ENCODE data around the gene CLGN. TPM values are rescaled to one million over a fixed set of nuclear protein-coding genes. Genes with fewer than 3 reads are reported as not detected.
"Not testable (repeated sequence)": the region's sequence is repeated elsewhere in the genome, so short reads cannot be mapped to it uniquely, and the experiment has no call there.

The CLGN gene
- total RNA-seq, 2 donors from 2014 or later, result 0.26 TPM; not detected in 1

GRCh38 chr4:140426610-140427105, 790 bp downstream of the CLGN start:
- Mint-ChIP-seq H3K27me3 (peaks cover 35 to 58% of the 10 kb centered on the region in 2 donors), H3K4me1 (ENCODE audit: low read depth in 2 of 2) (peaks cover 5 to 6% of the 10 kb centered on the region in 2 donors), H3K4me3 (peak overlapping the region; percentile 49), H3K36me3 (no peaks in the 10 kb centered on the region), H3K27ac (no peak overlapping the region), H3K9me3 (no peaks in the 10 kb centered on the region)
- DNase-seq (ENCODE audit: low spot score) (no peak), ATAC-seq (peak in 1 of 2 donors; percentile 51)

DNA sequence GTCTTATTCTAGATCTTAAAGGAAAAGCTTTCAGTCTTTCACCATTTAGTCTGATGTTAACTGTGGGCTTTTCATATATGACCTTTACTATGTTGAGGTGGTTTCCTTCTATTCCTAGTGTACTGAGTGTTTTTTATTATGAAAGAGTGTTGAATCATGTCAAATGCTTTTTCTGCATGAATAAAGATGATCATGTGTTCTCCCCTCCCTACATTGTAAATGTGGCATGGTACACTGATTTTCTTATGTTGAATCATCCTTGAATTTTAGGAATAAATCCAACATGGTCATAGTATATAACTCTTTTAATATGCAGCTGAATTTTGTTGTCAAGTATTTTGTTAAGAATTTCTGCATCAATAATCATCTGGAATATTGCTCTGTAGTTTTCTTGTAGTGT, 4.3 kb downstream of the CLGN start:
- H3K4me3 Mint-ChIP-seq, result no peak overlapping the region
- DNase-seq (ENCODE audit: low spot score) (no peak), ATAC-seq (no peak)
- H3K9me3 Mint-ChIP-seq, result no peaks in the 10 kb centered on the region
- H3K4me1 Mint-ChIP-seq (ENCODE audit: low read depth in 2 of 2), result peaks cover 5 to 6% of the 10 kb centered on the region in 2 donors
- peaks cover 28 to 48% of the 10 kb centered on the region in 2 donors for H3K27me3 Mint-ChIP-seq
- H3K27ac Mint-ChIP-seq, result no peak overlapping the region
- no peaks in the 10 kb centered on the region for H3K36me3 Mint-ChIP-seq

GRCh38 chr4:140413130-140413969, 14.1 kb downstream of the CLGN start:
- H3K27me3 Mint-ChIP-seq; ATAC-seq; H3K4me1 Mint-ChIP-seq (ENCODE audit: low read depth in 2 of 2); H3K36me3 Mint-ChIP-seq; H3K27ac Mint-ChIP-seq; DNase-seq (ENCODE audit: low spot score); H3K4me3 Mint-ChIP-seq; H3K9me3 Mint-ChIP-seq: not testable (repeated sequence)

DNA sequence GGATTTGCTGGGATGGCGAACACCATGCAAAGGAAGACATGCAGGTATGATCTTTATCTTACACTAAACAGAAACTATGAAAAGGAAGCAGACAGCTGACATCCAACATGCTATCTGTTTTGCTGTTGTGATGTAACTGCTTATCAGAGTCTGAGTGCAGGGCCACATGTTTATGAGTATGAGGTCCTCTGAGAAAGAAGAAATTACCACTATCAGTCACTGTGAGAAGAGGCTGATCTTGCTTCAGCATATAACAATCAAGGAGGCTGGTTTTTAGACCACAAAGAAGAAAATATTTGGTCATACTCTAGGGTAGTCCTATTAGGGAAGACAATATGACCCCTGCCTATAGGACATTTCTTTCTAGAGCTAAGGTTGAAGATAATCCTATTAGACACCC, 18.5 kb downstream of the CLGN start:
- peaks cover 2 to 18% of the 10 kb centered on the region in 2 donors for H3K27me3 Mint-ChIP-seq
- no peaks in the 10 kb centered on the region for H3K9me3 Mint-ChIP-seq

DNA sequence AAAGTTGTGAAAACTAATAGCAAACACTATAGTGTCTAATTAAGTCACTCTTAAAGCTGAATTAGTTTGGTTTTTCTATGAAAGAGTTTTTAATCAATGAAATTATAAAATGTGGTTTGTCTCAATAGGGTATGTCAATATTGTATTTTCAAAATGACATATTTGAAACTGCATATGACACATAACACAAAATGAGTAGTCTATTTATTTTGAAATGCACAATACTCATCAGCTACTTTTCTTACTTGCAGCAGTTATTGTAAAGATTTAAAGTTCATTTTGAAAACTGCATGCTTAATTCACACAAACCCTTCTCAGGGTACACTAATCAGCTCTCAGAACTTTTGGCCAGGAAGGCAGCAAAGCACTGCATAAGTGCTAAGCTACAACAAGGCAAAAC, 21.2 kb downstream of the CLGN start:
- H3K9me3 Mint-ChIP-seq, result no peaks in the 10 kb centered on the region
- no peaks in the 10 kb centered on the region for H3K4me1 Mint-ChIP-seq (ENCODE audit: low read depth in 2 of 2)
- no peak overlapping the region for H3K4me3 Mint-ChIP-seq
- H3K27me3 Mint-ChIP-seq, result peaks cover 2 to 11% of the 10 kb centered on the region in 2 donors
- H3K27ac Mint-ChIP-seq, result no peak overlapping the region
- H3K36me3 Mint-ChIP-seq, result no peaks in the 10 kb centered on the region
- no peak for ATAC-seq
- no peak for DNase-seq (ENCODE audit: low spot score)

More for the DNA sequence above, 18.5 kb downstream of the CLGN start:
- ATAC-seq (no peak), DNase-seq (ENCODE audit: low spot score) (no peak)
- H3K36me3 Mint-ChIP-seq, result no peaks in the 10 kb centered on the region
- H3K4me1 Mint-ChIP-seq (ENCODE audit: low read depth in 2 of 2), result no peaks in the 10 kb centered on the region
- H3K4me3 Mint-ChIP-seq, result no peak overlapping the region
- no peak overlapping the region for H3K27ac Mint-ChIP-seq

DNA sequence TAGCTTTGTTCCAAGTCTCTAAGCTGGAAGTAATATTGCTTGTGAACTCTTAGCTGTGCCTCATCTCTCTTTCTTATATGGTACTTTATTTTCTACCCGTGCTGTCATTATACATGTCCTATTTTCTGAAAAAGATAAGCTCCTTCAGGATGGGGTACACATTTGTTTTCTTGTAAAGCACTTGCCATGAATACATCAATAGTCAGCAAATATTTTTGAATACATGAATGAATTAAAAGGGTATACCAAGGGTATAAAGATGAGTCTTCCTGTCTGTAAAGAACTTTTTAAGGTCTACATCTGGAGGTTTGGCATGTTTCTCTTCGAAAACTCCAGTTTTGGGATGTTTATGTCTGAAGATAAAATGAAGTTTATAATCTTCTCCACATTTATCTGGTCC, 27.3 kb downstream of the CLGN start:
- Mint-ChIP-seq H3K9me3 (no peaks in the 10 kb centered on the region), H3K27ac (no peak overlapping the region), H3K36me3 (no peaks in the 10 kb centered on the region), H3K4me1 (ENCODE audit: low read depth in 2 of 2) (no peaks in the 10 kb centered on the region), H3K27me3 (peaks cover 3 to 15% of the 10 kb centered on the region in 2 donors), H3K4me3 (no peak overlapping the region)
- DNase-seq (ENCODE audit: low spot score), result no peak
- no peak for ATAC-seq

DNA sequence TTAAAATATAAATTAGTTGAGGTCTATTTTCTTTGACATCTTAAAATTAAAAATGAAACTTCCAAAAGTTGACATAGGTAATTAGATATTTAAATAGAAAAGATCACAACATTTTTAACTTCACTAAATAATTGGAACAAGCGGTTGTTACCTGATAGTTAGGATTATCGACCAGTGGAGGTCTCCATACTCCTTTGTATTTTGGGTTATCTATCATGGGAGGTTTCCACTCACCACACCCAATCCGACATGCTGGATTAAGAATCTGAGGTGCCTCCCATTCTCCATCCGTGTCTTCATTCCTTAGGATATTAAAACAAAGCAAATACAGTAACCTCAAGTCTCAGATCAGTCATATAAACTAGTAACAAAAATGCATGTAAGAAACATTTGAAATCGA, 31.8 kb downstream of the CLGN start:
- no peak overlapping the region for H3K27ac Mint-ChIP-seq
- DNase-seq (ENCODE audit: low spot score), result no peak
- ATAC-seq, result no peak

GRCh38 chr4:140388015-140388414, 39.4 kb downstream of the CLGN start:
- ATAC-seq (no peak), DNase-seq (ENCODE audit: low spot score) (no peak)
- H3K4me3 Mint-ChIP-seq, result no peak overlapping the region
- H3K27ac Mint-ChIP-seq, result no peak overlapping the region
- H3K9me3 Mint-ChIP-seq, result no peaks in the 10 kb centered on the region
- no peaks in the 10 kb centered on the region for H3K4me1 Mint-ChIP-seq (ENCODE audit: low read depth in 2 of 2)
- H3K27me3 Mint-ChIP-seq, result peaks cover 3 to 13% of the 10 kb centered on the region in 2 donors
- no peaks in the 10 kb centered on the region for H3K36me3 Mint-ChIP-seq

More for the DNA sequence above, 31.8 kb downstream of the CLGN start:
- no peaks in the 10 kb centered on the region for H3K36me3 Mint-ChIP-seq
- H3K27me3 Mint-ChIP-seq, result peaks cover 5 to 25% of the 10 kb centered on the region in 2 donors
- no peak overlapping the region for H3K4me3 Mint-ChIP-seq
- no peaks in the 10 kb centered on the region for H3K9me3 Mint-ChIP-seq
- H3K4me1 Mint-ChIP-seq (ENCODE audit: low read depth in 2 of 2), result no peaks in the 10 kb centered on the region

DNA sequence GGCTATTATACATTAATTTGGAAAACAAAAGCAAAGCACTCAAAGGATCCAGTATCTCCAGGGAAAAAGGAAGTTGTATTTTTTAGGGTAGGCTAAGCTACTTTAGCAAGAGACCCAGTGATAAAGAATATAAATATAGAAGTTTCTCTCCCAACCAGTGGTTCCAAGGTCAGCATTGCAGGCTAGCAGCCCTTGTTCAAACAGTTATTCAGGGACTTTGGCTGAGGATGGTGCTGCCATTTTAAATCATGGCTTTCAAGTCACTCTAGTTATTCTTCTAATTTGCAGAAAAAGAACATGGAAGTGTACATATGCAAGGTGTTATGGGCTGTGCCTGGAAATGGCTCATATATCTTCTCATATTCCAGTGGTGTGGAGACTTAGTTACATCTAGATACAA, 44.7 kb downstream of the CLGN start:
- no peak overlapping the region for H3K4me3 Mint-ChIP-seq

DNA sequence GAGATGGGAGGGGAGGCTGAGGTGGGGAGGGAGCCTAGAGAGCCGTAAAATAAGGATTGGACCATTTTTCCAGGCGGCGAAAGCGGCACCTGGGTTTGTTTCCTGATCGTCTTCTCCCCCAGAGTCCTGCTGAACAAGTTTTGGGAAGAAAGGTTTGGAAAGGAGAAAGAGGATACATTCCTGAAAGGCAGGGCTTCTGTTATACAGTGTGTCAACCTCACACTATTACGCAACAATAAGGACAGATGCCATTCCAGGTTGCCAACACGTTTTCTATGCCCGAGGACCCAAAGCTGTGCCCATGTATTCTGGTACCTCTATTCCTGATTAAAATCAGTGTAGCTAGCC, 53.3 kb downstream of the CLGN start:
- H3K27ac Mint-ChIP-seq, result no peak overlapping the region
- no peaks in the 10 kb centered on the region for H3K27me3 Mint-ChIP-seq
- H3K9me3 Mint-ChIP-seq, result no peaks in the 10 kb centered on the region
- H3K4me1 Mint-ChIP-seq (ENCODE audit: low read depth in 2 of 2), result peaks cover 11 to 18% of the 10 kb centered on the region in 2 donors
- no peak overlapping the region for H3K4me3 Mint-ChIP-seq
- H3K36me3 Mint-ChIP-seq, result no peaks in the 10 kb centered on the region
- DNase-seq (ENCODE audit: low spot score), result no peak
- ATAC-seq, result no peak

More for the DNA sequence above, 44.7 kb downstream of the CLGN start:
- no peak for DNase-seq (ENCODE audit: low spot score)
- Mint-ChIP-seq H3K4me1 (ENCODE audit: low read depth in 2 of 2) (no peaks in the 10 kb centered on the region), H3K27ac (no peak overlapping the region), H3K27me3 (no peaks in the 10 kb centered on the region), H3K9me3 (no peaks in the 10 kb centered on the region), H3K36me3 (no peaks in the 10 kb centered on the region)
- ATAC-seq, result no peak

DNA sequence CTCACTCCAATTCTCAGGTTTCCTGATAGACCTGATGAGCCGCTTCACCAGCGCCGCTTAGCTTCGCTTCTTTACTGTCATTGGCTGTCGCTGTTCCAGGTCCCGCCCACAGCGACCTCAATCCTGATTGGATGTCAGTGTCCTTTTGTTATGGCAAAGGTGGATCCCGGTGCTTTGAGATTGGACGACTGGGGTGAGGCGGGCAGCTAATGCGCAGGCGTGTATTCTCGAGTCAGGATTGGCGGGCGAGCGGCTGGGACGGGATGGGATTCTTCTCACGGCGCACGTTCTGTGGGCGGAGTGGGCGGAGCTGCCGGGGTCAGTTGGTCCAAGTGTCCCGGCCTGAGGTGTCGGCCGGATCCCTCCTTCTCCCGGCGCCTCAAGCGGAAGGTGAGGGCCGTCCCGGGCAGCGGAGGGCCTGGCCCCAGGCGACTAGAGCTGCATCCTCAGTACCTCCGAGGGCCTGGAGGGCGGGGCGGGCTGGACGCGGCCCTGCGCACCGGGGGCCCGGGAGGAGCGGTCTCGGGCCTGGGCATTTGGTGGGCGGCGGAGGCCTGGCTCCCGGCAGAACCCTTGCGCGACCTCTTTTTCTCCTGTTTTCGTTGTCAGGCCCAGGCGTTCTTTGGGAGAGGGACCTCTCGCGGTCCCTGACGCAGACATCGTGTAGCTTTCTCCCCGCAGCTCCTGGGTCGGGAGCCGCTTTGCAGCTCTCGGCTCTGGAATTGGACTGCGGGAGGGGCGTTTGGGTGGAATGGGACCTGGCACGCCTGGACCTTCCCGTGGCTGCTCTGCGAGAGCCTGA, 53.9 kb downstream of the CLGN start, which contains the start of gene SCOC:
TSS of gene SCOC (plus strand) at position 319 of the 802 bp plus-strand sequence. CDS start 5,525 bp downstream, outside the sequence.
- DNase-seq (ENCODE audit: low spot score) (peak; percentile 98), ATAC-seq (peak; percentile 98 to 99)
- H3K36me3 Mint-ChIP-seq, result no peaks in the 10 kb centered on the region
- peaks cover 11 to 18% of the 10 kb centered on the region in 2 donors for H3K4me1 Mint-ChIP-seq (ENCODE audit: low read depth in 2 of 2)
- H3K27me3 Mint-ChIP-seq, result no peaks in the 10 kb centered on the region
- no peaks in the 10 kb centered on the region for H3K9me3 Mint-ChIP-seq
- H3K4me3 Mint-ChIP-seq, result no peak within 1 kb of the TSS
- no peak within 1 kb of the TSS for H3K27ac Mint-ChIP-seq

GRCh38 chr4:140372751-140373327, 54.6 kb downstream of the CLGN start:
- ATAC-seq (peak; percentile 26 to 61), DNase-seq (ENCODE audit: low spot score) (no peak)
- peaks cover 11 to 18% of the 10 kb centered on the region in 2 donors for H3K4me1 Mint-ChIP-seq (ENCODE audit: low read depth in 2 of 2)
- H3K36me3 Mint-ChIP-seq, result no peaks in the 10 kb centered on the region
- no peaks in the 10 kb centered on the region for H3K9me3 Mint-ChIP-seq
- no peaks in the 10 kb centered on the region for H3K27me3 Mint-ChIP-seq
- H3K4me3 Mint-ChIP-seq, result no peak overlapping the region
- H3K27ac Mint-ChIP-seq, result no peak overlapping the region

DNA sequence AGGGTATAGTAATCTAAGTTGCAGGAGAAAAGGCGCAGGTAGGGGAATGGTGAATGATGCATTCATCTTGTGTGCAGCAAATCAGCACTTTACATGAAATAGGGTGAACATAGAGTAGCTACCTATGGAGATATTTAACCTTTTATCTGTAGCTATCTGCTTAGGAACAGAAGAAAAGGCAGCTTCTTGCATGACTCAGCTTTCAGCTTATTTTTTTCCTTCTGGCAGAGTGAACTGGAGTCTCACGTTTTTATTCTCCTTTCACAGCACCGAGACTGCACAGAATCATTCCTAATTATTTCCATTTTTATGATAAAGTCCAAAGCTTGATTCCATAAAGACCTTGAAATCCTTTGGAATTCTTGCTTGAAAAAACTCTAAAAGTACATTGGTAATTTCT, 58.8 kb downstream of the CLGN start:
- DNase-seq (ENCODE audit: low spot score), result no peak
- Mint-ChIP-seq H3K36me3 (no peaks in the 10 kb centered on the region), H3K4me3 (no peak overlapping the region), H3K4me1 (ENCODE audit: low read depth in 2 of 2) (no peaks in the 10 kb centered on the region), H3K27ac (no peak overlapping the region), H3K9me3 (no peaks in the 10 kb centered on the region), H3K27me3 (peaks cover 0 to 4% of the 10 kb centered on the region in 2 donors)
- ATAC-seq, result no peak
